GM19328 (cell line): ENCODE data around the gene ERCC2.

ENCODE experiments used
- ATAC-seq: cut with Tn5 transposase; IDR thresholded peaks from one replicate; pipeline ENCODE4 v1.9.1; 2021; ENCODE audit warnings: mild to moderate bottlenecking, moderate library complexity; ENCODE audit not compliant: unreplicated experiment

The ERCC2 gene

DNA sequence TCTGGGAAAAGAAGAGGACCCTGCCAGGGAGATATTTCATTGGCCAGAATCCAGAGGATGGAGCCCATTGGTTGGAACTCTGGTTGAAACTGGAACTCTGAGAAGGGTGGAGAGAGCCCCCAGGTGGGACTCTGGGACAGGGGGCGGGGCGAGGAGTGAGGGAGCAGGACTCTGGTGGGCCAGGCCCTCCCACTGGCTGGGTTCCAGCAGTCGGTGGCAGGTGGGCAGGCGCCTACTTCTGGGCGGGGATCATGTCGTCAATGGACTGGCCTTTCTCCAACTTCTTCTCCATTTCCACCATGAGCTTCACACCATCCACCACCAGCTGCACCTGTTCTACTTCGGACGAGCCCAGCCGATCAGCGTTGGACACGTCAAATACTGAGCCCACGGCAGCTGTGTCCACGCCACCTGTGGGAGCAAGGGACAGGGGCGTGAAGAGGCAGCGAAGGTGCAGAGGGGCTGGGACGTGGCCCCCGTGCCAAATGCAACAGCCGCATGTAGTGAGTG is 63.8 kb downstream of the ERCC2 start:
- ATAC-seq = no peak

DNA sequence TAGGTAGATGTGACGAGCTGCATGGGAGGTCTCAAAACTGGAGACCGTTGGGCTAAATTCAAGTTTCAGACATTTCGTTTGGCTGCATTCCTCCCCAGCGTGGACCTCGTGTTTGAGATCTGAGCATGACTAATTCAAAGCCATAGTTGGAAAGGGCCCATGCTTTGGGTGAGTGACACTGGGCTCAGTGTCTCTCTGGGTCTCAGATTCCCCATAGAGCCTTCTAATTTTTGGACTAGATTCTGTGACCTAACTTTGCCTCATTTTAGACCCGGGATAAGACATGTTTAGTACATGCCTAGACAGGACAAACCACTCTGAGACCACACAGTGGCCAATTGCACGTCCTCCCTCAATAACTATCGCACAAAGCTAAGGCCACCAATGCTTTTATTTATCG is 64.3 kb downstream of the ERCC2 start:
- ATAC-seq = no peak

DNA sequence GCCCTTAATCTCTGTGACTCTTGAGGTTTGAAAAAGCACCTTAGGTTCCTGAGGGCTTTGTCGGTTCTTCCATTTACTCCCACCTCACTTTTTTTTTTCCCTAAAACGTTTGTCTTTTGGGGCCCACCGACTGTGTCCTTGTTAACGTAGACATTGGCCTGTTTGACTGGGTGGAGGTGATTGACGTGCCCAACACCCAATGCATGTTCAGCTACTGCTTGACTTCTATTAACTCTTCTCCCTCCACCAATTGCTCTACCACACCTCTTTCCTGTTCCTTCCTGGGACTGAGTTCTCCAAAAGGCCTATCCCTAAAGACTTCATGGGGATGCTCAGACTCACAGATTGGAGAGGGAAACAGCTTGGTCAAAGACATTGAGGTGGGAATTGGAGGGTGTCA is 65.0 kb downstream of the ERCC2 start:
- no peak for ATAC-seq

DNA sequence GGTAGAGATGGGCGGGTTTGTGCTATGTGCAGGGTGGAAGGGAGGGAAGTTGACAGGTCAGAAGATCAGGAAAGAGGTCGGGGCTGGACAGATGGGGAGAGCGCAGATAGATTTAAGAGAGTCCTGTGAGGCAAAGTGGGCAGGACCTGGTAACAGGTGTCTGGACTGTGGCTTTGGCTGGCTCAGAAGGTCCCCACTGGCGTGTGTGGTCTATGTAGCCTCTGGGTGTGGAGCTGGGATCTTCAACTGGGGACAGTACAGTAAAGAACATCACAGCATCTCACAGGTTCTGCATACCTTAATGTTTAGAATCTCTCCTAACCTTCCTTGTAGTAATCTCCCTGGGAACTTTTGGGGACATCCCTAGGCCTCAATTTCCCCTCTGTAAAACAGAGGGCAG is 65.4 kb downstream of the ERCC2 start:
- ATAC-seq = no peak

DNA sequence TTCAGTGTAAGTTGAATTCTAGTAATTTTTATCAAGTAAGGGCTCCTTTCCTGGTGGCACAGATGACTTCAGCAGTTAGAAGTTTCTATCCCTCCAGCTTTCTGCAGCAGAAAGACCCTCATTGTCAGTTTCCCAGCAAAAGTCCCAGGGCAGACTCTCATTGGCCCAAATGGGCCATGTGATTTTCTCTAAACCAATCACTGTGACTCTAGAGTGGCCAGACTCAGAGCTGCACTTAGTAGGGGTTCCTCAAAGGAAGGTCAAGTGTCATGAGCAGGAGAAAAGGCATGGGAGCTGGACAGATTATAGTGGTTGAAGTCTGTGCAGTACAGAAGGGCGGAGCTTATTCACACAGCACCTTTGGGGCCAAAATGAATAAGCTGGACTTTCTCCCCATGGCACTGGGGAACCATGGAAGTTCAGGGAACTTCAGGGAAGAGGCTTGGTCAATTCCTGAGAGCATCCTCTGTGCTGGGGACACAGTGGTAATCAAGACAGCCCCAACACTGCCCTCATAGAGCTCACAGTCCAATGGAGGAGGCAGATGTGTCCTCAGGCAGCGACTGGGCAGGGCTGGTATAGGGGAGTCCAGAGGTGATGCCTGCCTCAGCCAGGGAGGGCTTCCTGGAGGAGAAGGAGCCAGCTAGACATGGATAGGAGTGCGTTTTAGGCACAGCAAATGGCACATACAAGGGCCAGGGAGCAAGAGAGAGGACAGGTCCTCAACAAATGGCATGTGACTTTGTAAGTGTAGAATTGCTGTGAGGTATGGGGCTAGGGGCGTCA is 66.0 kb downstream of the ERCC2 start:
- no peak for ATAC-seq

- ATAC-seq = no peak
Observed at GRCh38 chr19:45303269-45304060, 66.9 kb downstream of the ERCC2 start.

- no peak for ATAC-seq
Observed at GRCh38 chr19:45302416-45302815, 68.0 kb downstream of the ERCC2 start.
